Measurements from ENCODE around the gene FBXL13.

- TF ChIP-seq, protein P1, sequence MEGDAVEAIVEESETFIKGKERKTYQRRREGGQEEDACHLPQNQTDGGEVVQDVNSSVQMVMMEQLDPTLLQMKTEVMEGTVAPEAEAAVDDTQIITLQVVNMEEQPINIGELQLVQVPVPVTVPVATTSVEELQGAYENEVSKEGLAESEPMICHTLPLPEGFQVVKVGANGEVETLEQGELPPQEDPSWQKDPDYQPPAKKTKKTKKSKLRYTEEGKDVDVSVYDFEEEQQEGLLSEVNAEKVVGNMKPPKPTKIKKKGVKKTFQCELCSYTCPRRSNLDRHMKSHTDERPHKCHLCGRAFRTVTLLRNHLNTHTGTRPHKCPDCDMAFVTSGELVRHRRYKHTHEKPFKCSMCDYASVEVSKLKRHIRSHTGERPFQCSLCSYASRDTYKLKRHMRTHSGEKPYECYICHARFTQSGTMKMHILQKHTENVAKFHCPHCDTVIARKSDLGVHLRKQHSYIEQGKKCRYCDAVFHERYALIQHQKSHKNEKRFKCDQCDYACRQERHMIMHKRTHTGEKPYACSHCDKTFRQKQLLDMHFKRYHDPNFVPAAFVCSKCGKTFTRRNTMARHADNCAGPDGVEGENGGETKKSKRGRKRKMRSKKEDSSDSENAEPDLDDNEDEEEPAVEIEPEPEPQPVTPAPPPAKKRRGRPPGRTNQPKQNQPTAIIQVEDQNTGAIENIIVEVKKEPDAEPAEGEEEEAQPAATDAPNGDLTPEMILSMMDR (IDR thresholded peaks at IDR 0.05) = no peak
- TF ChIP-seq EP300 (IDR thresholded peaks at IDR 0.05) (no peak), POLR2A (IDR thresholded peaks at IDR 0.05) (no peak)
These were observed 139.9 kb downstream of the FBXL13 start for GRCh38 chr7:102934701-102935100.
